Middle frontal gyrus (tissue), 1 donor: Measurements from ENCODE around the gene TMEM94.
A peak's percentile ranks its signal among the peaks of the same experiment; 100 is the strongest.
"Not testable (repeated sequence)": the region's sequence is repeated elsewhere in the genome, so short reads cannot be mapped to it uniquely, and the experiment has no call there.

Experiments
- DNase-seq: peaks from one replicate; pipeline ENCODE4 v3.0.0-alpha.2; 2015; ENCODE audit warnings: low spot score; ENCODE audit errors: extremely low spot score

The TMEM94 gene

DNA sequence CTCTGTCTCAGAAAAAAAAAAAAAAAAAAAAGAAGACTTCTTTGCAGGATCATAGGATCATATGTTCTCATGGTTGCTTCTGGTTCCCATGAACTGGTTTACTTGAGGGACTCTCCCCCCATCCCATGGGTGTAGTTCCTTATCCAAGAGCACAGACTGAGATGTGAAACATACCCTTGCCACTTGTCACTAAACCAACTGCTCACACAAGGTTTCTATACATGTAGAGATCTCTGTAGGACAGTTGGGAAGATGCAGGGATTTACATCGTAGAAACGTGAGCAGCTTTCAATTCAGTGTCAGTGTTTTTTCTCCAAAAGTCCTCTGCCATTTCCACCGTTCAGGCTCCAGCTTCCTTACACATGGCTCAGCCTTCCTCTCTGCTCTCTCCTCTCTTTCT lies 11.1 kb upstream of the TMEM94 start:
- DNase-seq: no peak

DNA sequence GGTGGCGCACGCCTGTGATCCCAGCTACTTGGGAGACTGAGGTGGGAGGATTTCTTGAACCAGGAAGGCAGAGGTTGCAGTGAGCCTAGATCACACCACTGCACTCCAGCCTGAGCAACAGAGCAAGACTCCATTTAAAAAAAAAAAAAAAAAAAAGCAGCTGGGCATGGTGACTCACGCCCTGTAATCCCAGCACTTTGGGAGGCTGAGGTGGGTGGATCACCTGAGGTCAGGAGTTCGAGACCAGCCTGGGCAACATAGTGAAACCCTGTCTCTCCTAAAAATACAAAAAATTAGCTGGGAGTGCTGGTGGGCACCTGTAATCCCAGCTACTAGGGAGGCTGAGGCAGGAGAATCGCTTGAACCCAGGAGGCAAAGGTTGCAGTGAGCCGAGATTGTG lies 10.5 kb upstream of the TMEM94 start:
- not testable (repeated sequence) for DNase-seq

DNA sequence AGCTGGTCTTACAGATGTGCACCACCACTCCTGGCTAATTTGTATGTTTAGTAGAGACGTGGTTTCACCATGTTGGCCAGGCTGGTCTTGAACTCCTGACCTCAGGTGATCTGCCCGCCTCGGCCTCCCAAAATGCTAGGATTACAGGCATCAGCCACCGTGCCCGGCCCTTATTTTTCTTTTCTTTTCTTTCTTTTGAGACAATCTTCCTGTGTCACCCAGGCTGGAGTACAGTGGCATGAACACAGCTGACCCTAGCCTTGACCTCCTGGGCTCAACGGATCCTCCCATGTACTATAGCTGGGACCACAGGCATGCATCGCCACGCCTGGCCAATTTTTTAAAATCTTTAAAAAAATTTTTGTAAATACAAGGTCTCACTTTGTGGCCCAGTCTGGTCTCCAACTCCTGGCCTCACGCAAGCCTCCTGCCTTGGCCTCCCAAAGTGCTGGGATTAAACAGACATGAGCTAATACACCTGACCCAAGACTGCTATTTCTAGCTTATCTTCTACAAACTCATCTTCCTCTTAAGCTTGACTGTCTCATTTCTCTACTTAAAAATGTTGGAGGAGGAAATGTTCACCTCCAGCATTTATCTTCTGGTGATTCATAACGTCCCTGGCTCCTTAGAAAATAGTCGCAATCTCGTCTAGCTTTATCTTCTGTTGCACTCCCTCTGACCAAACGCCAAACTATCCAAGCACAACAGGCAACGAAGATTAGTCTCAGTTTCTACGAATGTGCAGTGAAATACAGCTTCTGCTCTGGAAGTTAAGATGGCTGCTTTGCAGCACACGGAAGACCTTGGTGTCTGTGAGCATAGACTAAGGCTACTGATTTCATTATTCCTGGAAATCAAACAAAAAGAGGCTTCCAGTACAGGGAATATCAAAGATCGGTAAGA lies 8.2 kb upstream of the TMEM94 start:
- DNase-seq: no peak

DNA sequence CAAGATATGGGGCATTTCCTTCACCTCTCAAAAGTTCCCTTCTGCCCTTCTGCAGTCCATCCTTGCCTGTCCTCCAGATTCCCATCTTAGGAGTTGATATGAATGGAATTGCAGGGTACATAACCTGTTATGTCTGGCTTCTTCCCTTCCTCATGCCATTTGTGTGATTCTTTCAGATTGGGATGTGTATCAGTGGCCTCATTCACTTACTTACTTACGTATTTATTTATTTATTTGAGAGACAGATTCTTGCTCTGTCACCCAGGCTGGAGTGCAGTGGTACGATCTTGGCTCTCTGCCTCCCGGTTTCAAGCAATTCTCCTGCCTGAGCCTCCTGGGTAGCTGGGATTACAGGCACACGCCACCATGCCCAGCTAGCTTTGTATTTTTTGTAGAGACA lies 6.2 kb upstream of the TMEM94 start:
- no peak for DNase-seq

DNA sequence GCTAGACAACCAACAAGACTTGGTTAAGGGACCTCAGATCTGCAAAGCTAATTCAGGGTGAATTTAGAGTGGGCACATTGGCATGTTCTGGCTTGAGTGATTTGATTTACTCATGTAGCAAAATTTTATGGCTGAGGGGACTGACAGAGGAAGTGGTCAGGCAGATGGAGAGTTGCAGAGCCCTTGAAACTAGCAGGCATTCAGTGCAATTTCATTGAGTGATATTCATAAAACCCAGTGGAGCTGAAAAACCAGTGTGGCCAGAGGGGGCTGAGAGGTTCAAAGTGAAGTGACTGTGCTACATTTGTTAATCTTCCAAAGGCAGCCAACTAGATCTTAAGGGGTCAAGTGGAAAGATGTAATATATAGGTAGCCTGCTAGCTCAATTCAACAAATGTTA lies 2.2 kb upstream of the TMEM94 start:
- no peak for DNase-seq

DNA sequence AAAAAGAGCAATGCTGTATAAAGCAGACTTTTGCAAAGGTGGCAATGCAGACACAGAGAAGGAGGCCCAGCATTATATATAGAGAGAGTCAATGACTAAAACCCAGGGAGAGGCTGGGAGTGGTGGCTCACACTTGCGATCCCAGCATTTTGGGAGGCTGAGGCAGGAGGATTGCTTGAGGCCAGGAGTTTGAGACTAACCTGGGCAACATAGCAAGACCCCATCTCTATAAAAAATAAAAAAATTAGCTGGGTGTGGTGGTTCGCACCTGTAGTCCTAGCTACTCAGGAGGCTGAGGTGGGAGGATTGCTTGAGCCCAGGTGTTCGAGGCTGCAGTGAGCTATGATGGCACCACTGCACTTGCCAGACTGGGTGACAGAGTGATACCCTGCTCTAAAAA lies 1.8 kb upstream of the TMEM94 start:
- DNase-seq: not testable (repeated sequence)

DNA sequence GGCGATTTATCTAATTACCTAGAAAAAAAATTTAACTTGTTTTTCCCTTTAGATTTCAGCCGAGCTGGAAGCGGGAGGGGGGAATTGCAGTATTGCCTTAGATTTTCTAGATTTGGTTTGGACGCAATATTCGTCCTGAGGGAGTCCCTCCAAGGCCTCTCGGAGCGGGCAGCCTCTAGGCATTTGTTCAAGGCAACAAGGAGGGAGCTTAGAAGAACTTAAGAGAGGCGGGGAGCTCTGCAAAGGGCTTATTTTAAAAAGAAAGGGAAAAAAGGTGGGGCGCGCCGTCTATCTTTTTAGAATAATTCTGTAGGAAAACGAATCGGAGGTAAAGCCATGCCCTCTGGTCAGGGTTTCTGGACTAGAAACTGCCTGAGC lies 407 bp upstream of the TMEM94 start:
- DNase-seq: no peak

DNA sequence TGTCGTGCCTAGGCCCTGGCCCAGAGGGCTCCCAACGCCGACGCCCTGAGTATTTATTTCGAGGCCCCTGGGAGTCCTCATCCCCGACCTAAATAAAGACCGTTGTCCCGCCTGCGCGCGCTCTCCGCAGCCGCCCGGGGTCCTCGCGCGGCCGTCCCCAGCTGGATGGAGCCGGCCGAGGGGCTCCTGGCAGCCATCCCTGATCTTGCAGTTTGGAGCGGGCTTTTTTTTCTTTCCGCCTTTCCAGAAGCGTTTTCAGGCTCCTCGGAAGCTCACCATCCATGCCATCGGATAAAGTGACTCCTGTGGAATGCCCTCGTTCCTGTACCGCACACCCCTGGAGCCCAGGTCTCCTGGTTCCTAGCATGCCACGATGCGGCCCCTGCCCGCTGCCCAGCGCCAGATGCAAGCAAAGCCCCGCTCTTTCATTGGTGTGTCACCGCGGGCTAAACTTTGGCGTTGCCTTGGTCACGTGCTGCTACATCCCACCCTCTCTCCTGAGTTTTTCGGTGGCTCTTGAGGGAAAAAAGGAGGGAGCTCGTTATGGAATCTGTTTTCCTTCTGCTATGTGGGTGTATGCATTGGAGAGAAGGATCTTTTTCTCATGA lies 716 bp downstream of the TMEM94 start:
- no peak for DNase-seq

DNA sequence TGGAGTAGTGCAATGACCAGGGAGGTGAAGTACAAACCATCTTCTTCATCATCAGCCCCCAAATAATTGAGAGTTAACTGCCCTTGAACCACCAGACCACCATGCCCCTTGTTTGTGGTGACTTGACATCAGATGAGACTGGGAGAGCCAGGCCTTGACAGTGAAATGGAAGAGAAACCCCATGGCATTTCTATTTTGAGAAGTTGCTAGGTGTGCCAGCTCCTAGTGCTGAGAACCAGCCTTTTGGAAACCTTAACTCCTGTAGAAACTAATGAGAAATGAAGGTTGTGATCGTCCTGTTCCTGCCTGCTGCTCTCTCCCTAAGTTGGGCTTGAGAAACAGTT lies 2.8 kb downstream of the TMEM94 start:
- no peak for DNase-seq

DNA sequence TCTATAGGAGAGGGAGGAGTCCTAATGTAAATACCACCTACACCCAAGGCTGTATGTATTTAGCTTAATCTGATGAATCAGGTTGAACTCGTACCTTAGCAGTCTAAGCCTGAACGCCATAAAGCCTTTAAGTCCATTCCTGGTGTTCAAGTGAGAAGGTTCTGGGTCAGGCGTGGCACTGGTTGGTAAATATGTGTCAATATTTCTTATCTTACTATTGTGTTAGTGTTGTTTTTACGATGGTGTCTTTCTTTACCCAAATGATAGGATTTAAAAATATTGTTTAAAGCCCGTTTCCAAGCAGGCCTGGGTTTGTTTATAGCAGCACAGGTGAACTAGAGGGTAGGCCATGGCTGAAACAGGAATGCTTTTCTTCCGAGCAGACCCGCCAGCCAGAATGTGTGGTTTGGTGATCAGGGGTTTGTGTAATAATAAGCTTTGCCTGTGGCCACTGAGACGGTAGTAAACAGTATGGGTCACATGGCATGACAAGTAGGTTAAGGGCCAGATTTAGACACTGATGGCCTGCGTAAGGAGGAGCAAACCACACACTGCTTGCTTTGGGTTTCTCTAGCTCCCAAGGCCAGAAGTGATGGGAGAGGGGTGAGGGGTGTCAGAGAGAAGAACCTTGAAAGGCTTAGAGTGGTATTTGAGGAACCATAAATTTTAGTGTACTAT lies 3.3 kb downstream of the TMEM94 start:
- no peak for DNase-seq

DNA sequence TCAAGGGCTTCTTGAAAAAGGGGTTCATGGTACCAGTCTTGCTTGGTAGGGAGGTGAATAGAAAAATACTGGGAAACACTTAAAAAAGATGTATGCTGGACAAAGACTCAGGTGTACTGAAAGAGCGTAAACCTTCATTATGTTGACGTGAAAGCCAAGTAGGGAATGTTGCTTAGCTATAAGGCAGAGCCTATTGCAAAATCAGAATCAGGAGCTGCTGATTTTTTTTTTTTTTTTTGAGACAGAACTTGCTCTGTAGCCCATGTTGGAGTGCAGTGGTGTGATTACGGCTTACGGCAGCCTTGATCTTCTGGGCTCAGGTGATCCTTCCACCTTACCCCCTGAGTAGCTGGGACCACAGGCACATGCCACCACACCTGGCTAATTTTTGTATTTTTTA lies 3.9 kb downstream of the TMEM94 start:
- DNase-seq: no peak

DNA sequence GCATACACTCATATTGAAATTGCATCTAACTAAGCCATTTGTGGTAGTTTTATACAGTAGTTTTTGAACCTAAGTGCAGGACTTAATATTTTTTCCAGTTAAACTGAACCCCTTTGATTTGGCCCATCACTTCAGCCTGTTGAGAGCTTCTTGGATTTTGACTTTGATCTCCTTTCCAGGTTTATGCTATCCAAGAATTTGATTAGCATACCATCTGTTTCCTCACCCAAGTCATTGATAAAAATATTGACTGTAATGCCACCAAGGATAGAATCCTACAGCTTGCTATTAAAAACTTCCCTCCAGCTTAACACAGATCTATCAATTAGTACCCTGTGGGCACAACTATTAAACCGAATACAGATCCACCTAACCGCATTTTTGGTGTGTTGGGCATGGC lies 7.2 kb downstream of the TMEM94 start:
- no peak for DNase-seq

DNA sequence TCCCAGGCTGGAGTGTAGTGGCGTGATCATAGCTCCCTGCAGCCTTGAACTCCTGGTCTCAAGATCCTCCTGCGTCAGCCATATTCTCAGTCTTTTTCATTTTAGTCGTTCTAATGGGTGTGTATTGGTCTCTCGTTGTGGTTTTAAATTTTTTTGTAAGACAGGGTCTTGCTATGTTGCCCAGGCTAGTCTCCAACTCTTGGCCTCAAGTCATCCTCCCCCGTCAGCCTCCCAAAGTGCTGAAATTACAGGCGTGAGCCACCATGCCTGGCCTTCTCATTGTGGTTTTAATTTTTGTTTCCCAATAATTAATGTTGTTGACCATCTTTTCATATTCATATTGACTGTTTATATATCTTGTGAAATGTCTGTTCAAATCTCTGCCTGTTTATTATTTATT lies 8.6 kb downstream of the TMEM94 start:
- no peak for DNase-seq

DNA sequence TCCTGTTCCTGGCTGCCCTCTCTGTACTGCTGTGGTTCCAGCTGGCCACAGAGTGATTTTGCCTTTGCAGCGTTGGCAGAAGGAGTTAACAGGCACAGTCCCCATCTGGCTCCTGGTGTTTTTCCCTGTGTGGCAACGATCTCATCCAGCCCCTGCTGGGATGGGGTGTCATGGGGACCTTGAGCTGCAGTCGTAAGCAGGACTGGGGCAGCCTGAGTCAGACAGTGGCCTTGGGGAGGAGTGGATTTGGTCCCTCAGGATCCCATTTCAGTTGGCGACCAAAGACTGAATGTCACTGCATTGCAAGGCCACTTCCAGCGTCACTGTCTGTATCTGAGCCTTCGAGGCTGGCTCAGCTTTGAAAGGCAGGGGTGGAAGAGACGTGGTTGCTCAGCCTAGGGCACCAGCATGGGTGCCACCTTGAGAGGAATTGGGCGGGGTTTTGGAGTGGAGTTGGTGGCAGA lies 11.9 kb downstream of the TMEM94 start:
- no peak for DNase-seq

DNA sequence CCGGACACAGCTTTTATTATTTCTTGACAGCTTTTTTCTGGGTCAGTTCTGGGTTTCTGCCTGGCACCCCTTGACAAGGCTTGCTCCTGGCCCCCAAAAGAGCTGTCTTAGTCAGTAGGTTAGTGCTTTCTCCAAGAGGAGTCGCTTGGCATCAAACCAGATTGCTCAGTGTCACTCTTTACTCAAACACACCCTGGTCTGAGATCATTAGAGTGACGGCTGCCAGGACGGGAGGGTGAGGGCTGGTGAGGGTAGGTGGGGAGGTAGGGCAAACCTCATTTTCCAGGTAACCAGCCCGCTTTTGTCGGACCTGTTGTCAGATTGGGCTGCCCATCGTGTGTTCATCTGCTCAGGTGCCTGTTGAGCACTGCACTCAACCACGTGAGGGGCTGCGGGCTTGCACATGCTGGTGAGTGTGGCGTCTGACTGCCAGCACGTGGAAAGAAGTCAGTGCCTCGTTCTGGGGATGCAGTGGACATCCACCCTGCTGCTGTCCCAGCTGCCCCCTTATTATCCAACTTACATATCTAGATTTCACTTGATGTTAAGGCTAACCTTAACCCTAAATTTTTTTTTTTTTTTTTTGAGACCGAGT lies 12.4 kb downstream of the TMEM94 start:
- no peak for DNase-seq

DNA sequence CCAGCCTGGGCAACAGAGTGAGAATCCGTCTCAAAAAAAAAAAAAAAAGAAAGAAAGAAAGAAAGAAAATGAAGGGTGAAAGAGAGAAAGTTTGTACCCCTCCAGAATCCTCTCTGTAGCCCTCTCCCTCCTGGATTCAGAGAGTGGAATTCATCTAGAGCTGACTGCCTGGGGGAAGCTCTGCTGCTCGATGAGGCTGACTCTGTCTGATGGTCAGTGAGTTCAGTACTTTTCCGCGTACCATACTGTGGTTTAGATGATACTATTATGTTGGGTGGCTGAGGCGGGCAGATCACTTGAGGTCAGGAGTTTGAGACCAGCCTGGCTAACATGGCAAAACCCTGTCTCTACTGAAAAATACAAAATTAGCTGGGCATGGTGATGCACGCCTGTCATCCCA lies 14.8 kb downstream of the TMEM94 start:
- DNase-seq: no peak

DNA sequence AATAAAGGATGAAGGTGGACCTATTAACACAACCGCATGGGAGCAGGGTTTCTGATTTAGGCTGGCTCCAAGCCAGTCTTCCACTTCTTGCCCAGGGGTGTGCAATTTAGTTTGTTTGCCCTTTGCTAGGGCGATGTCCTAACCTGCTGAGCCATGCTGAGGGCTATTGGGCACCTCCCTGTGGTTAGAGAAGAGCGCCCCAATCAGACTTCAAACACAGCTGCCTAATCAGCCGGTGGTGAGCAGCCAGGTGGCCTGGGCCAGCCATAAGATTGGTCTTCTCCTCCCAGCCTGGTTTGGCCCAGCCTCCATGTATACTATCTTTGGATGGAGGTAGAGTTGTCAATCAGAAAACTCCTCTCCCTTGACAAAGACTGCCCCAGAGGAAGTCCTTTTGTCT lies 15.7 kb downstream of the TMEM94 start:
- DNase-seq: no peak

DNA sequence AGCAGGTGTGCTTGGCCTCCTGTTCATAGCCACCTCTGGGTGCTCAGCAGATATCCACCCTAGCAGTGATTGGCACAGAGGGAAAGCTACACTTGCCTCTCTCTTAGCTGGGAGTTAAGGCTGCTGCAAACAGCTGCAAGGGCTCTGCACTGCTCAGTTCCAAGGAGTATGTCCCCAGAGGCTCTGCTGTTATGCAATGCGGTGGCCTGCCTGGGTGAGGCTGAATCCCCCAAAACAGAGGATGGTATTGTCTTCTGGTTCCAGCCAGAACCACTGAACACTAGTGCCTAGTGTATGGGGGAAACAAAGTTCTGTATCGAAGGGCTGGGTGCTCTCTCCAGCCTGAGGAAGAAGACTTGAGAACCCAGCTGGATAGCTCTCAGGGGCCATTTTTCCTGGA lies 16.8 kb downstream of the TMEM94 start:
- DNase-seq: no peak

DNA sequence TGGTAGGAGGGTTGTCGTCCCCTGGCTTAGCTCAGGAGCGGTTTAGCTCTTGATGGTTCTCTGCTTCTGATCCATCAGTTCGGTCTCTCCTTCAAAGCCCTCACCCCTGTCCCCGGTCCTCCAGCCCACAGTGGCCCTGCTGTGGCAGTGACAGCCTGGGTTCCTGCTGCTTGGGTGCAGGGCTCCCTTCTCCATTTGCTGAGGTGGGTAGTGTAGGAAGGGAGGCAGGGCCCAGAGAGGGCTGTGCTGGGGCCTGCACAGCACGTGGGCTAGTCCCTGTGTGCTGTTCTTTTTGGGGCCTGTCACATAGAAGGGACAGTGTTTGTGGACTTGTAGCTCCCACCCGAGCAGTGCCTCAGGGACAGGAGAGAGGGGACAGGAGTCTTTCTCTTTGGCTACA lies 18.3 kb downstream of the TMEM94 start:
- no peak for DNase-seq

DNA sequence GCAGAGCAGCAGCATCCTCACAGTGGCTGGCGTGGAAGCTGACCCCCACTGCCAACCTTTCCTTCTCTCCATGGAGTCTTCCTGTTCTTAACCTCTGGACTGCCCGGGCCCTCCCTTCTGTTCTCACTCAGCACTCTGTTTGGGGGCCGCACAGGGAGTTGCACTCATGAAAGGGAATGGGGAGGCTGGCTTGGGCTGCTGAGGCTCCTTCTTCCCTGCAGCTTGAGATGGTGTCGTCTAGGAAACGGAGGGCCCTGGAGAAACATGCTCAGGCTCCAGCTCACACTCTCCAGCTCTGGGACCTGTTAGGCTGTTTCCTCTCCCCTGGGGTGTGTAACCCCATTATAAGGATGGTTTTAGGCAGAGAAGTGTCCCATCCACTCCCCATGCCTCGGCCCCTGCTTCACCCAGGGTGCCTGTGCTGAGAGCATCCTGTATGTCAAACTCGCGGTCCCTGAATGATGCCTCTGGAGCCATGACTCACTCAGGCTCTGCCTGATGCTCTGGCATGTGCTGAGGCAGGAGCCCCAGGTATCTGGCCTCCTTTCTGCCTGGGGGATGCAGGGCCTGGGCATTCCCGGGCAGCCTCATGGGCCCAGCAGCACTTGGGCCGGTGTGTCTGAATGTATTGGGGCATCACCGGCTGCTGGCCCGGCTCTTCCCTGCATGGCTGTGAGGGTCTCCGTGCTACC lies 18.9 kb downstream of the TMEM94 start:
- no peak for DNase-seq

DNA sequence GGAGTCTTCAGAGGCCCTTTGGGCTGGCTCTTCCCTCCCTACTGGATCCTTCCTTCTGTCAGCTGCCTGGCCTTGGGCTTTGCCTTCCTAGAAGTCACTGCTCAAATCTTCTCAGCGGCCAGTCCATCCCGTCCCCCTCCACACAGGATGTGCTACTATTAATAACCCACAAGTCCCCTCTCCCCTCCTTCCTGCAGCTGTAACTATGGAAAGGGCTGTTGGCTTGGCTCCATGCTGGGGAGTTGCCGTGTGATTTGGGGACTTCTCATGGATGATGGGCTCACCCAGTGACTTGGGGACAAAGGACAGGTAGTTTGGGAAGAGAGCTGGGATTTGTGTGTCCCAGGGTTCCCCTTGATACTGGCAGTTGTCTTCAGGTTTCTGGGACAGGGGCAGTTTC lies 19.4 kb downstream of the TMEM94 start:
- DNase-seq: no peak

DNA sequence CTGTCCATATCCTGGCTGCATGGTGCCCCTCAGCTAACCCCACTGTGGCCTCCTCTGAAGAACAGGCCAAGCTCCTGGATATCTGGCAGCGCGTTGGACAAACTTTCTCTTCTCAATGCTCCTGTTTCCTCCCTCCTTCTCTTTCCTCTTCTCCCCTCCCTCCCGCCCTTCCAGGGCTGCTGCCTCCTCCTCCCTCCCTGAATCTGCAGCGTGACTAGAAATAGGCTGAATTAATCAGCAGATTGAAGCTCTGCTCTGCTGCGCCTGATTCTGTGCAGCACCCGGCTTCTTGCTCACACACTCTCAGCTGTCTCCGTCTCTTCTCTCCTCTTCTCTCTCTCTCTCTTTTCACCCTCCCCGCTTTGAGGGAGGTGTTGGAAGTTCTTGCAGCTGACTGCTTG lies 19.8 kb downstream of the TMEM94 start:
- DNase-seq: peak; percentile 80
